Naive B cell (primary cell): Measurements from ENCODE around the gene RAB42. TPM values are rescaled to one million over a fixed set of nuclear protein-coding genes. Genes with fewer than 3 reads are reported as not detected.

Source experiments
- ATAC-seq, 2 donors: fragments of 150-1000 bp; cut with Tn5 transposase; 2 replicates each; pipeline ENCODE4 v1.10.0; 2021; ENCODE audit warnings: low read depth in 2 of 2, mild to moderate bottlenecking in 2 of 2, moderate library complexity in 2 of 2
- DNase-seq: peaks from one replicate; pipeline ENCODE4 v3.0.0; 2022
- H3K27ac Mint-ChIP-seq, 6 donors: one replicate each; pipeline ENCODE4 v1.8.0; 2020 to 2022; ENCODE audit warnings: mild to moderate bottlenecking in 6 of 6, mixed read lengths in 6 of 6, moderate library complexity in 5 of 6, inconsistent platforms in 2 of 6
- H3K27me3 Mint-ChIP-seq, 3 donors: one replicate each; pipeline ENCODE4 v1.8.0; 2021 to 2022; ENCODE audit warnings: mixed read lengths in 3 of 3, mild to moderate bottlenecking in 1 of 3
- H3K36me3 Mint-ChIP-seq, 2 donors: one replicate each; pipeline ENCODE4 v1.8.0; 2020 to 2022; ENCODE audit warnings: mixed read lengths in 2 of 2, inconsistent platforms in 1 of 2, mild to moderate bottlenecking in 1 of 2
- H3K4me1 Mint-ChIP-seq, 3 donors: one replicate each; pipeline ENCODE4 v1.8.0; 2020 to 2022; ENCODE audit warnings: mixed read lengths in 3 of 3, inconsistent platforms in 1 of 3, mild to moderate bottlenecking in 1 of 3, moderate library complexity in 1 of 3
- H3K4me3 Mint-ChIP-seq, 8 donors: one replicate each; pipeline ENCODE4 v1.8.0; 2020 to 2022; ENCODE audit warnings: mild to moderate bottlenecking in 8 of 8, mixed read lengths in 8 of 8, moderate library complexity in 8 of 8, inconsistent platforms in 2 of 8
- H3K9me3 Mint-ChIP-seq, 7 donors: one replicate each; pipeline ENCODE4 v1.8.0; 2020 to 2022; ENCODE audit warnings: mixed read lengths in 7 of 7, mild to moderate bottlenecking in 5 of 7, inconsistent platforms in 2 of 7, moderate library complexity in 1 of 7
- polyA plus RNA-seq, 6 donors: library from polyadenylated mRNA; unstranded; fragments of 300-500 nt; fragmentation: Illumina TruSeq; gene quantifications; one replicate each; pipeline ENCODE4 v1.2.3, GENCODE V29; 2021; ENCODE audit warnings: low read depth in 6 of 6

The RAB42 gene
- polyA plus RNA-seq, 6 donors from 2014 or later = 0.53 TPM; not detected in 5

GRCh38 chr1:28642847-28643635 lies 51.0 kb downstream of the RAB42 start, which contains the start of gene TAF12:
Gene TAF12, minus strand, starts transcription at chr1:28643067. Its CDS starts 20,986 bp downstream, at chr1:28622081.
- ATAC-seq (peak; percentile 78 to 81), DNase-seq (peak; percentile 86)
- no peaks in the 10 kb centered on the region for H3K27me3 Mint-ChIP-seq
- peak within 1 kb of the TSS; percentile 97 to 100 (median 99) for H3K27ac Mint-ChIP-seq
- H3K9me3 Mint-ChIP-seq = no peaks in the 10 kb centered on the region
- H3K4me3 Mint-ChIP-seq = peak within 1 kb of the TSS; percentile 93 to 100 (median 98)
- H3K36me3 Mint-ChIP-seq = no peaks in the 10 kb centered on the region
- peaks cover 31 to 61% (median 41%) of the 10 kb centered on the region in 3 donors for H3K4me1 Mint-ChIP-seq

- H3K4me3 Mint-ChIP-seq = peak overlapping the region in 6 of 8 donors; percentile 93 to 100 (median 97)
- DNase-seq (no peak), ATAC-seq (no peak)
- peak overlapping the region; percentile 97 to 100 (median 99) for H3K27ac Mint-ChIP-seq
- H3K4me1 Mint-ChIP-seq = peaks cover 38 to 68% (median 52%) of the 10 kb centered on the region in 3 donors
- H3K27me3 Mint-ChIP-seq = no peaks in the 10 kb centered on the region
- no peaks in the 10 kb centered on the region for H3K36me3 Mint-ChIP-seq
- H3K9me3 Mint-ChIP-seq = no peaks in the 10 kb centered on the region
Observed at GRCh38 chr1:28644494-28644893, 52.4 kb downstream of the RAB42 start.

Other genes starting within 250 kb of the RAB42 start
- gene PHACTR4, start 222.5 kb upstream of the RAB42 start, polyA plus RNA-seq = 10 to 100 TPM in 1 of 6 donors, 1 to 10 TPM in 4, not detected in 1; 6.9 to 23.0 (median 9.5) TPM
- 10 to 100 TPM in 3 of 6 donors, 1 to 10 TPM in 3; 3.8 to 12.2 (median 9.5) TPM for gene RCC1, start 86.2 kb upstream of the RAB42 start, polyA plus RNA-seq
- gene TRNAU1AP, start 39.2 kb upstream of the RAB42 start, polyA plus RNA-seq = 10 to 100 TPM in 5 of 6 donors, 1 to 10 TPM in 1; 9.8 to 30.7 (median 25.9) TPM
- 10 to 100 TPM; 32.3 to 50.4 (median 47.6) TPM for gene TAF12, start 50.8 kb downstream of the RAB42 start, polyA plus RNA-seq
- gene RNU11, start 56.3 kb downstream of the RAB42 start, polyA plus RNA-seq = not detected
- 10 to 100 TPM; 10.8 to 27.2 (median 20.4) TPM for gene GMEB1, start 76.5 kb downstream of the RAB42 start, polyA plus RNA-seq
- 100 to 1,000 TPM; 114 to 195 (median 133) TPM for gene YTHDF2, start 144.7 kb downstream of the RAB42 start, polyA plus RNA-seq
- gene OPRD1, start 219.9 kb downstream of the RAB42 start, polyA plus RNA-seq = under 1 TPM in 5 of 6 donors, not detected in 1; 0.03 to 0.07 (median 0.05) TPM